H9 (cell line): ENCODE results near the gene LRRC8B. TPM values are rescaled to one million over a fixed set of nuclear protein-coding genes. Genes with fewer than 3 reads are reported as not detected.

Source experiments
- DNase-seq: peaks from one replicate; pipeline ENCODE4 v3.0.0-alpha.2; 2017
- H2AFZ ChIP-seq: one replicate; pipeline ENCODE4 v1.6.1; 2013; ENCODE audit warnings: mild to moderate bottlenecking, low read length, control low read depth, moderate library complexity
- H2AK5ac ChIP-seq: 2 replicates; pipeline ENCODE4 v1.6.1; 2013; ENCODE audit warnings: low read length, control low read depth, mixed read lengths; ENCODE audit not compliant: insufficient read length
- H2BK120ac ChIP-seq: one replicate; pipeline ENCODE4 v1.6.1; 2013; ENCODE audit warnings: low read depth, mild to moderate bottlenecking, low read length, control low read depth, inconsistent platforms; ENCODE audit not compliant: poor library complexity, severe bottlenecking
- H2BK12ac ChIP-seq: 2 replicates; pipeline ENCODE4 v1.6.1; 2013; ENCODE audit warnings: low read length, control low read depth, mixed read lengths, low read depth; ENCODE audit not compliant: insufficient read length
- H2BK15ac ChIP-seq: 2 replicates; pipeline ENCODE4 v1.6.1; 2013; ENCODE audit warnings: low read depth, low read length, control low read depth
- H2BK20ac ChIP-seq: one replicate; pipeline ENCODE4 v1.6.1; 2013; ENCODE audit warnings: low read depth, mild to moderate bottlenecking, low read length, control low read depth, inconsistent platforms; ENCODE audit not compliant: poor library complexity, severe bottlenecking
- H2BK5ac ChIP-seq: 2 replicates; pipeline ENCODE4 v1.6.1; 2013; ENCODE audit warnings: low read length, control low read depth, mixed read lengths; ENCODE audit not compliant: insufficient read length
- H3K14ac ChIP-seq: 2 replicates; pipeline ENCODE4 v1.6.1; 2013; ENCODE audit warnings: low read length, control low read depth; ENCODE audit not compliant: insufficient read depth
- H3K18ac ChIP-seq: 2 replicates; pipeline ENCODE4 v1.6.1; 2013; ENCODE audit warnings: low read depth, mild to moderate bottlenecking, mixed read lengths, low read length, control low read depth; ENCODE audit not compliant: insufficient read length
- H3K23ac ChIP-seq: 2 replicates; pipeline ENCODE4 v1.6.1; 2013; ENCODE audit warnings: low read length, control low read depth, mixed read lengths, low read depth; ENCODE audit not compliant: insufficient read length
- H3K23me2 ChIP-seq: 2 replicates; pipeline ENCODE4 v1.6.1; 2013; ENCODE audit warnings: low read depth, mild to moderate bottlenecking, mixed read lengths, low read length, control low read depth; ENCODE audit not compliant: insufficient read length, poor library complexity, severe bottlenecking
- H3K27ac ChIP-seq: 2 replicates; pipeline ENCODE4 v1.5.1; 2013; ENCODE audit warnings: low read length, control low read depth, mixed read lengths, low read depth; ENCODE audit not compliant: insufficient read length
- H3K27me3 ChIP-seq: 2 replicates; pipeline ENCODE4 v1.6.1; 2013; ENCODE audit warnings: low read length, control low read depth, inconsistent platforms; ENCODE audit not compliant: insufficient read depth
- H3K4ac ChIP-seq: 2 replicates; pipeline ENCODE4 v1.6.1; 2013; ENCODE audit warnings: low read depth, mild to moderate bottlenecking, control low read depth, inconsistent platforms, low read length, moderate library complexity
- H3K4me1 ChIP-seq: 2 replicates; pipeline ENCODE4 v1.6.1; 2013; ENCODE audit warnings: low read length, control low read depth, inconsistent platforms; ENCODE audit not compliant: insufficient read depth
- H3K4me2 ChIP-seq: 2 replicates; pipeline ENCODE4 v1.6.1; 2013; ENCODE audit warnings: low read length, control low read depth, mixed read lengths; ENCODE audit not compliant: insufficient read length, insufficient read depth
- H3K56ac ChIP-seq: 2 replicates; pipeline ENCODE4 v1.6.1; 2013; ENCODE audit warnings: low read depth, mild to moderate bottlenecking, mixed read lengths, low read length, control low read depth; ENCODE audit not compliant: insufficient read length
- H3K79me1 ChIP-seq: 2 replicates; pipeline ENCODE4 v1.6.1; 2013; ENCODE audit warnings: low read depth, mild to moderate bottlenecking, moderate library complexity, low read length, control low read depth, inconsistent platforms; ENCODE audit not compliant: insufficient read depth, poor library complexity, severe bottlenecking
- H3K79me2 ChIP-seq: 2 replicates; pipeline ENCODE4 v1.6.1; 2013; ENCODE audit warnings: low read length, control low read depth, inconsistent platforms; ENCODE audit not compliant: insufficient read depth
- H3K9ac ChIP-seq: 2 replicates; pipeline ENCODE4 v1.6.1; 2013; ENCODE audit warnings: low read length, control low read depth, mixed read lengths; ENCODE audit not compliant: insufficient read length; ENCODE audit errors: extremely low read depth
- H3K9me3 ChIP-seq: one replicate; pipeline ENCODE4 v1.6.1; 2013; ENCODE audit warnings: low read depth, low read length, inconsistent platforms; ENCODE audit not compliant: control insufficient read depth
- H3T11ph ChIP-seq: one replicate; pipeline ENCODE4 v1.6.1; 2013; ENCODE audit warnings: mild to moderate bottlenecking, low read length, control low read depth, inconsistent platforms
- H4K20me1 ChIP-seq: one replicate; pipeline ENCODE4 v1.6.1; 2013; ENCODE audit not compliant: control insufficient read depth, insufficient read length, insufficient read depth
- H4K5ac ChIP-seq: 2 replicates; pipeline ENCODE4 v1.6.1; 2013; ENCODE audit warnings: low read depth, mild to moderate bottlenecking, mixed read lengths, low read length, control low read depth; ENCODE audit not compliant: insufficient read length
- H4K8ac ChIP-seq: replicated peaks from 2 replicates; pipeline ENCODE4 v1.6.1; 2013; ENCODE audit warnings: low read length, control low read depth, mixed read lengths, low read depth; ENCODE audit not compliant: insufficient read length
- H4K91ac ChIP-seq: 2 replicates; pipeline ENCODE4 v1.6.1; 2013; ENCODE audit warnings: low read depth, mild to moderate bottlenecking, moderate library complexity, mixed read lengths, low read length, control low read depth; ENCODE audit not compliant: insufficient read length
- H3K27ac Mint-ChIP-seq, 3 experiments: 2 replicates in 2 of 3; 3 replicates in 1 of 3; pipeline ENCODE4 v1.8.0; 2020 to 2021; ENCODE audit warnings: mixed read lengths in 3 of 3, mild to moderate bottlenecking in 1 of 3, moderate library complexity in 1 of 3
- H3K27me3 Mint-ChIP-seq: 2 replicates; pipeline ENCODE4 v1.8.0; 2021; ENCODE audit warnings: low read depth, mild to moderate bottlenecking, moderate library complexity, mixed read lengths
- H3K36me3 Mint-ChIP-seq, 3 experiments: 2 replicates in 2 of 3; 3 replicates in 1 of 3; pipeline ENCODE4 v1.8.0; 2020 to 2021; ENCODE audit warnings: low read depth in 3 of 3, mixed read lengths in 3 of 3; ENCODE audit not compliant: insufficient read depth in 1 of 3
- H3K4me1 Mint-ChIP-seq, 2 experiments: 2 replicates each; pipeline ENCODE4 v1.8.0; 2020; ENCODE audit warnings: mixed read lengths in 2 of 2
- H3K4me3 Mint-ChIP-seq, 2 experiments: 2 replicates in 1 of 2; 3 replicates in 1 of 2; pipeline ENCODE4 v1.8.0; 2020 to 2021; ENCODE audit warnings: mild to moderate bottlenecking in 2 of 2, mixed read lengths in 2 of 2, moderate library complexity in 1 of 2
- H3K9me3 Mint-ChIP-seq, 2 experiments: 2 replicates in 1 of 2; 3 replicates in 1 of 2; pipeline ENCODE4 v1.8.0; 2020; ENCODE audit warnings: mild to moderate bottlenecking in 2 of 2, mixed read lengths in 2 of 2, moderate library complexity in 1 of 2
- CTCF ChIP-seq: fragments of 200-600 bp; sonication (generic); conservative IDR thresholded peaks from 3 replicates; pipeline ENCODE4 v1.8.0; 2021; ENCODE audit warnings: antibody characterized with exemption, mild to moderate bottlenecking
- WGBS: extraction: QIAGEN DNeasy Blood & Tissue Kit; methylation state at CpG from one replicate; pipeline ENCODE4 v1.1.7; 2013; ENCODE audit warnings: missing lambda C conversion rate, low lambda C conversion rate, mixed read lengths; ENCODE audit not compliant: insufficient read length; ENCODE audit errors: extremely low coverage; 5-methylcytosine and 5-hydroxymethylcytosine counted together
- total RNA-seq: library from RNA; stranded (reverse); gene quantifications from 2 replicates; pipeline ENCODE4 v1.2.1, GENCODE V29; 2021

LRRC8B gene
- total RNA-seq, 1 experiment from 2014 or later: 33.2 TPM

GRCh38 chr1:89557445-89557825, 32.8 kb downstream of the LRRC8B start:
- Histone ChIP-seq H3K18ac (no peak overlapping the region), H4K20me1 (no peaks in the 10 kb centered on the region), H3K23me2 (no peaks in the 10 kb centered on the region), H2BK15ac (no peak overlapping the region), H3T11ph (no peak overlapping the region), H2AK5ac (no peak overlapping the region), H4K91ac (no peak overlapping the region), H2BK12ac (no peak overlapping the region), H4K5ac (no peak overlapping the region), H3K4ac (no peak overlapping the region), H3K9ac (no peak overlapping the region), H3K4me1 (no peaks in the 10 kb centered on the region; the same call in 1 of the 2 replicates), H3K9me3 (no peaks in the 10 kb centered on the region), H3K79me1 (no peaks in the 10 kb centered on the region), H3K27ac (no peak overlapping the region), H2BK5ac (no peak overlapping the region), H3K56ac (no peak overlapping the region), H2BK120ac (no peak overlapping the region), H3K4me2 (no peak overlapping the region), H4K8ac (no peak overlapping the region), H2AFZ (no peak overlapping the region), H3K79me2 (no peaks in the 10 kb centered on the region), H3K14ac (no peak overlapping the region; the same call in 1 of the 2 replicates), H2BK20ac (no peak overlapping the region), H3K23ac (no peak overlapping the region), H3K27me3 (no peaks in the 10 kb centered on the region)
- no CpG with 5 or more reads among the region's 3 CpGs for WGBS
- peaks cover 21 to 33% (median 30%) of the 10 kb centered on the region in 3 experiments for H3K36me3 Mint-ChIP-seq
- TF ChIP-seq CTCF: no peak
- peaks cover 13 to 25% of the 10 kb centered on the region in 2 experiments for H3K4me1 Mint-ChIP-seq
- no peak for DNase-seq
- H3K27me3 Mint-ChIP-seq: no peaks in the 10 kb centered on the region
- peaks cover 2 to 3% of the 10 kb centered on the region in 2 experiments; a peak in 4 of 5 replicates for H3K9me3 Mint-ChIP-seq
- no peak overlapping the region for H3K4me3 Mint-ChIP-seq
- H3K27ac Mint-ChIP-seq: peak overlapping the region in 1 of 3 experiments; percentile 40; a peak in 1 of 7 replicates
